Measurements from ENCODE around the gene NTM. TPM values are rescaled to one million over a fixed set of nuclear protein-coding genes. Genes with fewer than 3 reads are reported as not detected.

Gene NTM
- total RNA-seq, 8 experiments from 2014 or later, result 0.80 to 169 (median 18.6) TPM

DNA sequence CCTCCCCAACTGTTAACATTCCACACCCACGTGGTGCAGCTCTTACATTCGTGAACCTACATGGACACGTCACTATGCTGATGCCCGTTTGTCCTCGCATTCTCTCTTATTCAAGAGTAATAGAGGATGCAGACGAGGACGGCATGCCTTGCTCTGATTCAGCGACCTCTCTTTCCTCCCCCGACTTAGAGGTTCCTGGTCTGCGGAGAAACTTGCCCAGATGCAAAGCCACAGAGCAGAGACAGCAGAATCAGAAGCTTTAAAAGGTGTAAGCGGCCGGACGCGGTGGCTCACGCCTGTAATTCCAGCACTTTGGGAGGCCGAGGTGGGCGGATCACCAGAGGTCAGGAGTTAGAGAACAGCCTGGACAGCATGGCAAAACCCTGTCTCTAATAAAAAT, 288.0 kb downstream of the NTM start:
- no peak for ATAC-seq (replicated peaks in 6 of 8)
- in situ Hi-C loops (cut with MboI; ENCODE audit: low pct_unique_long_range_greater_than_20kb in 2 of 9, low sequenced_read_pairs in 9 of 9, unreplicated experiment in 9 of 9), result loop anchor here in 4 of 9 experiments (25.0 kb wide), 1 partner anchor 596 kb away; no protein-coding TSS in a partner anchor
- H3K4me3 ChIP-seq, result no peak overlapping the region
- H3K4me1 ChIP-seq (replicated peaks in 1 of 2), result peaks cover 27 to 29% of the 10 kb centered on the region in 2 donors
- H3K27ac ChIP-seq, result no peak overlapping the region
- 27 to 100% (median 76%) methylated on average over 1 to 15 of the region's 17 CpGs; no CpG with 5 or more reads in 1 of the 10 experiments for WGBS, 10 experiments

DNA sequence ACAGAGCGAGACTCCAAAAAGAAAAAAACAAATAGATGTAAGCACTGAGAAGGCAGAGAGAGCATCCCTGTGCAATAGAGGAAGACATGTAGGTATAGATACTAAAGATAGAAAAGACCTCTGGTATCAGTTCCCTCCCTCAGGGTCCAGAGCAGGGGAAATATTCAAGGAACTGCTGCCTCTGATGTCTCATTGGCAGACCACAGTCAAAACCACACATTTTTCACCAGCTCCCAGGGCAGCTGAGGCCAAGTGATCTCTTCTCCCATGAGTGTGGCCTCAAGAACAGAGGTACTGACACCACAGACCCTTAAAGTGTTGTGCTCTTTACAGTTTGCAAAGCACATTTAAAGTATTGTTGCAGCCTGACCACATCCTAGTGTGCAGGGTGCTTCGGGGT, 288.5 kb downstream of the NTM start:
- Histone ChIP-seq H3K4me1 (replicated peaks in 1 of 2) (peaks cover 27 to 29% of the 10 kb centered on the region in 2 donors), H3K4me3 (no peak overlapping the region), H3K27ac (no peak overlapping the region)
- in situ Hi-C loops (cut with MboI; ENCODE audit: low pct_unique_long_range_greater_than_20kb in 2 of 9, low sequenced_read_pairs in 9 of 9, unreplicated experiment in 9 of 9), result loop anchor here in 4 of 9 experiments (25.0 kb wide), 1 partner anchor 597 kb away; no protein-coding TSS in a partner anchor
- 83 to 100% (median 100%) methylated on average over 1 of the region's 2 CpGs; no CpG with 5 or more reads in 6 of the 10 experiments for WGBS, 10 experiments
- ATAC-seq (replicated peaks in 6 of 8), result no peak

DNA sequence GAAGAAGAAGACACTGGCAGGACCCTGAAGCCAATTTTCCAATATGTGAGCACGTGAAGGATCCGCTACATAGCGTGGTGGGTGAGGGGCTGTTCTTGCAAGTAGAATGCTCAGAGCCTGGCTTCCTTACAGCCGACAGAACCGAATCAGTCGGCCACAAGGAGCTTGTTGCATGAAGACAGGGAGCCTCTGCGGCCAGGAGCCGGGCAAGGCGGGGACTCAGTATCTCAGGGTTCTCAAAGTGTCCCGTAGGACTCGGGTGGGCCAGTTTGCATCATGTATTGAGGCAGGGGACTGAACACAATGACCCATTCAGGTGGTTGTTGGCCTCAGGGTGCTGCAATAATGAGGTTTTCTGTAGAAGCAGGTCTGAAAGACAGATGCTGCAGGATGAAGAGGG, 289.5 kb downstream of the NTM start:
- Histone ChIP-seq H3K27ac (no peak overlapping the region), H3K4me3 (no peak overlapping the region), H3K4me1 (replicated peaks in 1 of 2) (peaks cover 23 to 30% of the 10 kb centered on the region in 2 donors)
- WGBS, 10 experiments, result 60 to 100% (median 87%) methylated on average over 1 to 10 of the region's 11 CpGs; no CpG with 5 or more reads in 4 of the 10 experiments
- ATAC-seq (replicated peaks in 6 of 8), result no peak
- in situ Hi-C loops (cut with MboI; ENCODE audit: low pct_unique_long_range_greater_than_20kb in 2 of 9, low sequenced_read_pairs in 9 of 9, unreplicated experiment in 9 of 9), result loop anchor here in 4 of 9 experiments (25.0 kb wide), 1 partner anchor 598 kb away; no protein-coding TSS in a partner anchor

DNA sequence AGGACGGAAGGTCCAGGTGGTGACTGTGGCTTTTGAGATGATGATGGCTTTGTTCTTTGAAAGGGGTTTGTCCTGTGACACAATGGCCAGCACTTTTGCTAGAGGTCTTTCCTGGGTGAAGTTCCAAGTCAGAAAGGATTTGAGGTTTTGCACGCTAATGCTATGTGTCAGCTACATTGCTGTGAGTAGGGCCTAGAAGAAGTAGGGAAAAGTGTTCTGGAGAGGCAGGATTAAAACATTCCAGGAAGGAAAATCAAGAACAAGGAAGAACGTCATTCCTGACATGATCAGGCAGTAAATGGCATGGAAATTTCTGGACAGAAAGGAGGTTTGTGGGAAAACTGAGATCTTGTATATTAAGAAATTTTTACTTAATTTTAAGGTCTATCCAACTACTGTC, 290.7 kb downstream of the NTM start:
- ATAC-seq (replicated peaks in 6 of 8), result no peak
- 0 to 100% (median 81%) methylated on average over 1 to 3 of the region's 3 CpGs; no CpG with 5 or more reads in 1 of the 10 experiments for WGBS, 10 experiments
- Histone ChIP-seq H3K27ac (no peak overlapping the region), H3K4me1 (replicated peaks in 1 of 2) (peaks cover 23 to 30% of the 10 kb centered on the region in 2 donors), H3K4me3 (no peak overlapping the region)
- in situ Hi-C loops (cut with MboI; ENCODE audit: low pct_unique_long_range_greater_than_20kb in 2 of 9, low sequenced_read_pairs in 9 of 9, unreplicated experiment in 9 of 9), result loop anchor here in 4 of 9 experiments (25.0 kb wide), 1 partner anchor 599 kb away; no protein-coding TSS in a partner anchor

DNA sequence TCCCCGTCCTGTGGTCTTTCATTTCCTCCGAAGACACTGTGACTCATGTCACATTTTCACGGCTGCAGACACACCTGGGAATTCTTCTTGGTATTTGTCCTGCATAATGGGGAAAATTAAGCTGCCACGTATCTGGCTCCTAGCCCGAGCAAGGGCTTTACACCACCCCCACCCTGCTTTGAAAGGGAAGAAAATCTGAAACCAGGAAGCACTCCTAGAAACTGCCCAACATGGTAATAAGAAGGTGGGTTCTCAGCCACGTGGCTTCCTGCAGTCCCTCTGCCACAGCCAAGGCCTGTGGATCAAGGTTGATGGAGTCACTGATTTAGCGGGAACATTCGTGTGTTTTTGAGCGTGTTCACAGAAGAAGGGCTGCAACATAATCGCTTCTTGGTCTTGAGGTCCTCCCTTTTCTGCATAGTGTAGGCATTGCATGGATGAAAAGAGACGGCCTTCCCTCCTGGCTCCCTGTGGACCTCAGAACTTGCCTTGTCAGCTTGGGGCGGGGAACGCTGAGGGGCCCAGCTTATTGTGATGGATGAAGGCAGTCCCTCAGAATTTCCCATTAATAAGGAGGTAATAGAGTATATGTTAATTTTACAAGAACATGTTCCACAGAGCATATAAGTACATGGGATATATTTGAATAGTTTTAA, 292.0 kb downstream of the NTM start:
- Histone ChIP-seq H3K27ac (peak overlapping the region in 1 of 2 donors; percentile 25), H3K4me1 (replicated peaks in 1 of 2) (peaks cover 20 to 30% of the 10 kb centered on the region in 2 donors), H3K4me3 (no peak overlapping the region)
- in situ Hi-C loops (cut with MboI; ENCODE audit: low pct_unique_long_range_greater_than_20kb in 2 of 9, low sequenced_read_pairs in 9 of 9, unreplicated experiment in 9 of 9), result loop anchor here in 4 of 9 experiments (25.0 kb wide), 1 partner anchor 600 kb away; no protein-coding TSS in a partner anchor
- ATAC-seq (replicated peaks in 6 of 8), result peak in 5 of 8 experiments; percentile 15 to 67 (median 64)
- WGBS, 10 experiments, result 26 to 90% (median 47%) methylated on average over 2 to 9 of the region's 13 CpGs; no CpG with 5 or more reads in 1 of the 10 experiments

DNA sequence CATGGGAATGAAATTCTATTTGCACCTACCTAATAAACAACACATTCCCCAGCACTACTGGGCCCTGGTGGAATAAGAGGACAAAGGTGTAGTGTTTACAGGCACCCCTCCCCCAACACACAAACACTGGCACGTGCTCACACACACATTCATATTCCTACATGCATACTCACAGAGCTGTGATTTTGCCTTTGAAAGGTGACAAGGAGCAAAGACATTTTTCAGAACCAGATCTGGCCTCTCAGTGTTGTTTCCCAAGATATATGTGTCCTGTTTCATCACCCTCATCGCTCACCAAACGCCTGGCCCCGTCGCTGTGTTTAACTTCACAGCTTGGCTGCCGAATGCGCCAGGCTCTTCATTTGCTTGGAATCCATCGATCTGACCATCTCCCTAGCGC, 292.6 kb downstream of the NTM start:
- ATAC-seq (replicated peaks in 6 of 8), result peak in 5 of 8 experiments; percentile 72 to 87 (median 77)
- in situ Hi-C loops (cut with MboI; ENCODE audit: low pct_unique_long_range_greater_than_20kb in 2 of 9, low sequenced_read_pairs in 9 of 9, unreplicated experiment in 9 of 9), result loop anchor here in 4 of 9 experiments (25.0 kb wide), 1 partner anchor 601 kb away; no protein-coding TSS in a partner anchor
- Histone ChIP-seq H3K4me1 (replicated peaks in 1 of 2) (peaks cover 20 to 30% of the 10 kb centered on the region in 2 donors), H3K4me3 (no peak overlapping the region), H3K27ac (peak overlapping the region; percentile 23 to 24)
- 40 to 91% (median 73%) methylated on average over 1 to 9 of the region's 9 CpGs; no CpG with 5 or more reads in 5 of the 10 experiments for WGBS, 10 experiments

DNA sequence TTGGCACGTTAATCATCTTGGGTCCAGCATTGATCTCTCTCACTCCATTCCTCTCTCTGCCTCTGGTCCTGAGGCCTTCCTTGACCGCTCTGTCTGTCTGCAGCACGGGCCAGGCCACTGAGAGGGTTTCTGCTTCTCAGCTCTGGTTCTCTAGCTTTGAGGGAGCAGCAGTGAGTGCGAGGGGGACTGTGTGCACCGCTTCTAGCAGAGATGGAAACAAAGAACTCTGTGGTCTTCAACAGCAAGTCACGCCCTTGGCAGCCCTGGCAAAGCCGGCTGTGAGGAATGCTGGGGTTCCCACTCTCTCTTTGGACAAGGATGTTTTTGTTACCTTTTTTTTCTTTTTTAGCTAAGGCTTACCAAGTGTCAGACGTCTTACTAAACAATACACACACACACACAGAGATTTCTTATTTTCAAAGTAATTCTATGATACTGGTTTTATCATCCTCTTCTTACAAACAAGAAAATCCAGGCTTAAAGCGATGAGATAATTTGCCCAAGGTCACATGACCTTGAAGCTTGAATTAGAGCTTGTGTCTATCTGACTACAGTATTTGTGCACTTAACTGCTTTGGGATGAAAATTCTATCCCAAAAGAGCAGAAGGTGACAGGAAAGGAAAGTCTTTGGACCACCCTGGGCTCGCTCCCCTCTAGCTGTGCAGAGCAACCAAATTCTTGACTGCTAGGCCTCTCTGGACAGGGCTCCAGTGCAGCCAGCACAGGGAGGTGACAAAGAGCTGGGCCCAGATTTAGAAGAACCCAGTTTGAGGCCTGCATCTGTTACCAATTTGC, 293.2 kb downstream of the NTM start:
- Histone ChIP-seq H3K27ac (peak overlapping the region; percentile 23 to 24), H3K4me3 (no peak overlapping the region), H3K4me1 (replicated peaks in 1 of 2) (peaks cover 20 to 30% of the 10 kb centered on the region in 2 donors)
- WGBS, 10 experiments, result 58 to 100% (median 88%) methylated on average over 1 to 9 of the region's 10 CpGs
- in situ Hi-C loops (cut with MboI; ENCODE audit: low pct_unique_long_range_greater_than_20kb in 2 of 9, low sequenced_read_pairs in 9 of 9, unreplicated experiment in 9 of 9), result loop anchor here in 4 of 9 experiments (25.0 kb wide), 1 partner anchor 601 kb away; no protein-coding TSS in a partner anchor
- peak in 1 of 8 experiments; percentile 32 for ATAC-seq (replicated peaks in 6 of 8)

DNA sequence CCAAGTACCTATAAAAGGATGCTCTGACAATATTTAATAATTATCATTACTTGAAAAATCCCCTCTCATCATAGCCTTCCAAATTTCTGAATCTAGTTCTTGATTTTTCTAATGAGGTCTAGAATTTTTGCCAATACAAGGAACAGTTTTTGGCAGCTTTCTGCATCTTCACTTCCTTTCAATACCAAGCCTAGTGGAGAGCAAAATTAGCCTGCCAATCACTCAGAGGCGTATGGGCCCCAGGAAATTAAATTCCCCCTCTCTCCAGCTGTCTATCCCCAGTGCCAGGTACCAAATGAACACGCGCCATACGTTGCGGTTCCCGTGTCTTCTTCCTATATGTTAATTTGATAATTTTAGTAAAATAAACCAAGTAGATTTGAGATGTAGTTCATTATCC, 293.9 kb downstream of the NTM start:
- Histone ChIP-seq H3K4me3 (no peak overlapping the region), H3K4me1 (replicated peaks in 1 of 2) (peaks cover 20 to 33% of the 10 kb centered on the region in 2 donors), H3K27ac (no peak overlapping the region)
- WGBS, 10 experiments, result 67 to 100% (median 95%) methylated on average over 1 to 6 of the region's 6 CpGs; no CpG with 5 or more reads in 1 of the 10 experiments
- no peak for ATAC-seq (replicated peaks in 6 of 8)
- in situ Hi-C loops (cut with MboI; ENCODE audit: low pct_unique_long_range_greater_than_20kb in 2 of 9, low sequenced_read_pairs in 9 of 9, unreplicated experiment in 9 of 9), result loop anchor here in 4 of 9 experiments (25.0 kb wide), 1 partner anchor 602 kb away; no protein-coding TSS in a partner anchor

DNA sequence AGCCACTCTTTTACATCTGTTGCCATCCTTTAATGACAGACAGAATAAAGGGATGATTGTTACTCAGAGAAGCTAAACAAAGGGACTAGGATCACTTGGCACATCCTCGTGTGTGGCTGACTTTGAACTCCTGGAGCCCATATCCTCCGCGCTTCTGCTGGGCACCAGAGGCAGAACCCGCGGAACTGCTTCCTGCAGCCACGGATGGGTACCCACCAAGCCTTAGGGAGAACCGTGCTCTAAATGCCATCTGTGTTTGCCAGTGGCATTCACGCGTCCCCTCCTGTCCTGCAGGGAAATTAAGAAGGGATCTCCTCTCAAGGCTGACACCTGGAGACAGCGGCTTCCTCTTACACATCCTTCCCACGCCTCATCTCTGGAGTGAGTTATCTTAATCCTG, 294.4 kb downstream of the NTM start:
- H3K4me1 ChIP-seq (replicated peaks in 1 of 2), result peaks cover 20 to 34% of the 10 kb centered on the region in 2 donors
- no peak for ATAC-seq (replicated peaks in 6 of 8)
- in situ Hi-C loops (cut with MboI; ENCODE audit: low pct_unique_long_range_greater_than_20kb in 2 of 9, low sequenced_read_pairs in 9 of 9, unreplicated experiment in 9 of 9), result loop anchor here in 4 of 9 experiments (25.0 kb wide), 1 partner anchor 603 kb away; no protein-coding TSS in a partner anchor
- no peak overlapping the region for H3K27ac ChIP-seq
- 48 to 93% (median 81%) methylated on average over 4 to 11 of the region's 11 CpGs; no CpG with 5 or more reads in 2 of the 10 experiments for WGBS, 10 experiments
- H3K4me3 ChIP-seq, result no peak overlapping the region

DNA sequence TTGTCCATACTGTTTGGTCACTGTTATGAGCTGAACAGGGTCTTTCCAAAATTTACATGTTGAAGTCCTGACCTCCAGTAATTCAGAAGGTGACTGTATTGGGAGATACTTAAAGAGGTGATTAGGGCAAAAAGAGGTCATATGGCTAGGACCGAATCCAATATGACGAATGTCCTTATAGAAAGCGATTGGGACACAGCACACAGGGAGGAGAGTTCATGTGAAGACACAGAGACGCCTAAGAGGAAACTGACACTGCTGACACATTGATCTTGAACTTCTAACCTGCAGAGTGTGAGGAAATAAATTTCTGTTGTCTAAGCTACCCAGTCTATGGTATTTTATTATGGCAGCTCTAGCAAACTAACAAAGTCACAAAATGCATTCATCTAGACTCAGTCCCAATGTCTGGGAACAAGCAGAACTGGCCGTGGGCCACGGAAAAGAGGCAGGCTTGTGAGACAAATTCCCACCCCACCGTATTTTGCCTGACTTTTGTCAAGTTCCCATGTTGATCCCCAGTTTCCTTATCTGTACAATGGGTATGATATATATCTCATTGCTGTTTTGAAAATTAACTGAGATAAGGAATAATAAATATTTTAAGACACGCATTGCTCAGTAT, 295.0 kb downstream of the NTM start:
- no peak for ATAC-seq (replicated peaks in 6 of 8)
- in situ Hi-C loops (cut with MboI; ENCODE audit: low pct_unique_long_range_greater_than_20kb in 2 of 9, low sequenced_read_pairs in 9 of 9, unreplicated experiment in 9 of 9), result loop anchor here in 4 of 9 experiments (25.0 kb wide), 1 partner anchor 603 kb away; no protein-coding TSS in a partner anchor
- H3K4me1 ChIP-seq (replicated peaks in 1 of 2), result peaks cover 20 to 34% of the 10 kb centered on the region in 2 donors
- H3K27ac ChIP-seq, result no peak overlapping the region
- no peak overlapping the region for H3K4me3 ChIP-seq
- 63 to 100% (median 79%) methylated on average over 1 to 7 of the region's 8 CpGs; no CpG with 5 or more reads in 2 of the 10 experiments for WGBS, 10 experiments

DNA sequence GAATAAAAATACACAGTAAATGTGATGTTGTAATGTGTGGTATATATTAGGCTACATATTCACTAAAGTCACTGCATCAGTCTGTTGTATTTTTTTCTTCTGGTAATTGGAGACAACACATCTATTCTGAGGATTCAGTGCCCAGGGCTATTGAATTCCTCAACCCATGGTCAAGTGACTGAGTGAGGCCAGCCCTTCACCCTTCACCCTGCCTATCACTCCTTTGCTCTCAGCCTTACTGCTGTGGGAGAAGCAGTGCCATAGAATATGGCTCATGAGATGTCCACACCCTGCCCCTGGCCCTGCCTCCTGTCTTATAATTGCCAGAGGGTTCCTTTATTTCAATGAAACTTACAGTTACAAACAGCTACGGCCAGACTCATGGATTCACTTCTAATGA, 295.6 kb downstream of the NTM start:
- peaks cover 20 to 29% of the 10 kb centered on the region in 2 donors for H3K4me1 ChIP-seq (replicated peaks in 1 of 2)
- 100% methylated on average over 1 of the region's 1 CpG; no CpG with 5 or more reads in 9 of the 10 experiments for WGBS, 10 experiments
- in situ Hi-C loops (cut with MboI; ENCODE audit: low pct_unique_long_range_greater_than_20kb in 2 of 9, low sequenced_read_pairs in 9 of 9, unreplicated experiment in 9 of 9), result loop anchor here in 4 of 9 experiments (25.0 kb wide), 1 partner anchor 604 kb away; no protein-coding TSS in a partner anchor
- ATAC-seq (replicated peaks in 6 of 8), result peak in 2 of 8 experiments; percentile 95 to 97
- no peak overlapping the region for H3K27ac ChIP-seq
- H3K4me3 ChIP-seq, result no peak overlapping the region

DNA sequence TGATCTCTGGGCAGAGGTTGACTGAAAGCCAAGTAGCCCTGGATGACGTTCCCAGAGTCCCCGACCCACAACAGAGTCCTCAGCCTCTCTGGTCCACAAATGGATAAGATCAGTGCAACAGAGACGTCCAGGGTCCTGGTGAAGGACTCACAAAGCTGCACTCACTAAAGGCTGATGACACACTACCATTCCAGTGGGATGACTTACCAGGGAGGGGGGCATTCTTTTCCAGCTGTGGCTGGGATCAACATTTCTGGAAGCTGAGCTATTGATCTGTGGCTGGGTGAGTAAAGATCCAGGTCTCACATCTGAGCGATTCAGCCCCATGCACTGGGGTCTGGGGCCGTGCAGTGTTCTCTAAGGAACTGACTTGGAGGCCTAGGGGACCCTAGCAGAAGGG, 296.2 kb downstream of the NTM start:
- Histone ChIP-seq H3K27ac (no peak overlapping the region), H3K4me3 (no peak overlapping the region), H3K4me1 (replicated peaks in 1 of 2) (peaks cover 20 to 29% of the 10 kb centered on the region in 2 donors)
- ATAC-seq (replicated peaks in 6 of 8), result no peak
- WGBS, 10 experiments, result 0 to 100% (median 91%) methylated on average over 1 to 2 of the region's 5 CpGs; no CpG with 5 or more reads in 4 of the 10 experiments
- in situ Hi-C loops (cut with MboI; ENCODE audit: low pct_unique_long_range_greater_than_20kb in 2 of 9, low sequenced_read_pairs in 9 of 9, unreplicated experiment in 9 of 9), result loop anchor here in 4 of 9 experiments (25.0 kb wide), 1 partner anchor 604 kb away; no protein-coding TSS in a partner anchor
